Neural crest cell (in vitro differentiated cells): ENCODE measurements around the gene NDUFA5. TPM values are rescaled to one million over a fixed set of nuclear protein-coding genes. Genes with fewer than 3 reads are reported as not detected.

Source experiments
- DNase-seq: peaks from one replicate; pipeline ENCODE4 v3.0.0; 2021; ENCODE audit warnings: low read depth, mixed read lengths, low spot score
- H3K27ac Mint-ChIP-seq: one replicate; pipeline ENCODE4 v1.8.0; 2021; ENCODE audit warnings: mild to moderate bottlenecking, mixed read lengths; ENCODE audit not compliant: unreplicated experiment
- H3K27me3 Mint-ChIP-seq: 2 replicates; pipeline ENCODE4 v1.8.0; 2021; ENCODE audit warnings: low read depth, mild to moderate bottlenecking, mixed read lengths
- H3K36me3 Mint-ChIP-seq: 2 replicates; pipeline ENCODE4 v1.8.0; 2021; ENCODE audit warnings: low read depth, mild to moderate bottlenecking, mixed read lengths
- H3K4me1 Mint-ChIP-seq: 2 replicates; pipeline ENCODE4 v1.8.0; 2021; ENCODE audit warnings: mixed read lengths
- H3K4me3 Mint-ChIP-seq: one replicate; pipeline ENCODE4 v1.8.0; 2021; ENCODE audit warnings: mild to moderate bottlenecking, mixed read lengths
- H3K9me3 Mint-ChIP-seq: 2 replicates; pipeline ENCODE4 v1.8.0; 2021; ENCODE audit warnings: mixed read lengths
- CTCF ChIP-seq: fragments of 200-600 bp; sonication (generic); conservative IDR thresholded peaks from 2 replicates; pipeline ENCODE4 v1.5.0; 2021; ENCODE audit warnings: antibody characterized with exemption, mild to moderate bottlenecking
- total RNA-seq: library from RNA; stranded (reverse); gene quantifications from 2 replicates; pipeline ENCODE4 v1.2.1, GENCODE V29; 2021

Gene NDUFA5
- total RNA-seq, 1 donor from 2014 or later: 62.7 TPM

DNA sequence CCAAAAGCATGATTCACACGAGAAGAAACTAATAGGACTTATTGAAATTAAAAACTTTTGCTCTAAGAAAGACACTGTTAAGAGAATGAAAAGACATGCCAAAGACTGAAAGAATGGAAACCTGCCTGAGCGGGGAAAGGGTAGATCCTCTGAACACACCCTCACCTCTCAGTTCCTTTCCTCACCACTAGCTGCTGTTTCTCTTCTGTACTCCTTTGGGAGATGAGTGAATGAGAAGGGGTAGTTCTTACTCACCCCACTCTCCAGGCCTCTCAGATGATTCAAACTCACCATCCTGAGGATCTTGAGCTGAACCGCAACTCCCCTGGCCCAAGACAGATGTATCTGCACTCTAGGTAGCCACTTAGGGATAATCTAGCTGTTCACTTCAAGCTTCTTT, 65.1 kb downstream of the NDUFA5 start:
- peak; percentile 30 for TF ChIP-seq CTCF
- H3K4me3 Mint-ChIP-seq: no peak overlapping the region
- no peaks in the 10 kb centered on the region for H3K4me1 Mint-ChIP-seq
- H3K9me3 Mint-ChIP-seq: no peaks in the 10 kb centered on the region
- H3K27me3 Mint-ChIP-seq: no peaks in the 10 kb centered on the region
- peak overlapping the region; percentile 30 for H3K27ac Mint-ChIP-seq
- DNase-seq: no peak
- H3K36me3 Mint-ChIP-seq: no peaks in the 10 kb centered on the region

Other genes with a start within 250 kb of the NDUFA5 start
- gene IQUB, start 23.2 kb downstream of the NDUFA5 start, total RNA-seq: 0.56 and 0.73 TPM in 2 replicates
- gene ASB15, start 44.0 kb upstream of the NDUFA5 start, total RNA-seq: not detected in 2 replicates
- not detected in 2 replicates for gene LMOD2, start 98.0 kb upstream of the NDUFA5 start, total RNA-seq
- gene WASL, start 191.2 kb upstream of the NDUFA5 start, total RNA-seq: 30.4 and 32.5 TPM in 2 replicates